ENCODE results near the gene DMXL1.

Gene DMXL1

DNA sequence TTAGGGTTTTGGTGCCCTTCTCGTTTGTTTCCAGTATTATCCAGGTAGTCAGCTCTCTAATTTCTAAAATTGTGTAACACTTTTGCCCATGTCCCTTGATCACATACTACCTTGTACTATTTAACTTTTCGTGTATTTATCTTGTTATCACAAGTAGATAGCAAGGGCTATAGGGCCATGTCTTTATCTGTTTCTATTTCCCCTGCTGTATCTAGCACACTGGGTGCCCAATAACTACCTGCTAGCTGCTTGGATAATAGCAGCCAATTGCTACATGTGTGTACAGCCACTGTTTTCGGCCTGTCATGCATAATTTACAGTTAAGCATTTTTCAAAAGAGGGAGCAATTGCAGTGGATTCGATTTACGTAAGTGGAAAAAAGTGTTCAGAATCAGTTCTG is 220.2 kb downstream of the DMXL1 start:
- no peaks in the 10 kb centered on the region for H3K27me3 ChIP-seq (ENCODE audit: control insufficient read depth in 5 of 5, insufficient read depth in 4 of 5, low read length in 5 of 5)
- H3K27ac ChIP-seq (ENCODE audit: low read depth, low read length) = no peak overlapping the region
- no peaks in the 10 kb centered on the region for H3K9me3 ChIP-seq (ENCODE audit: control insufficient read depth in 5 of 5, low read length in 5 of 5)
- H3K4me3 ChIP-seq (ENCODE audit: low read depth in 1 of 5, low read length in 5 of 5) = no peak overlapping the region
- no peak overlapping the region for H3K9ac ChIP-seq (ENCODE audit: low read length in 5 of 5)
- peaks cover 3 to 41% (median 27%) of the 10 kb centered on the region in 5 donors for H3K4me1 ChIP-seq (ENCODE audit: control insufficient read depth in 5 of 5, insufficient read depth in 5 of 5, low read length in 5 of 5)
- no peaks in the 10 kb centered on the region for H3K36me3 ChIP-seq (ENCODE audit: control insufficient read depth in 5 of 5, insufficient read depth in 5 of 5, low read length in 5 of 5)

DNA sequence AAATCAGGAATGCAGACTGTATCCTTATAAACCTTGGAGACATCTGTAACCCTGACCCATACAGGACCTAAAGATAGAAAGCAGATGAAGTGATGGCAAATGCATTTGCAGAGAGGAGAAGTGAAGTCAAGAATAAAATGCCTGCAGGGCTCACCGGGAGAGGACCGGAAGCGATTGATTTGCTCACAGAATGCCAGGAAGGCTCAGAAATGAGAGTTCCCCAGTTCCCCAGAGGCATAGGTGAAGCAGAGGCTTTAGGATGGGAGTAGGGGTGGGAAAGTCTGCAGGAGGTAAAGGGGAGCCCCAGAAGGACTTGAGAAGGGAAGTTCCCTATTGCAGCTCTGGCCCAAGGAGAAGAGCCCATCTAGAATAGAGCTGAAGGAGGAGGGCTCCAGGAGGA is 221.0 kb downstream of the DMXL1 start:
- Histone ChIP-seq H3K27me3 (ENCODE audit: control insufficient read depth in 5 of 5, insufficient read depth in 4 of 5, low read length in 5 of 5) (no peaks in the 10 kb centered on the region), H3K36me3 (ENCODE audit: control insufficient read depth in 5 of 5, insufficient read depth in 5 of 5, low read length in 5 of 5) (no peaks in the 10 kb centered on the region), H3K4me1 (ENCODE audit: control insufficient read depth in 5 of 5, insufficient read depth in 5 of 5, low read length in 5 of 5) (peaks cover 2 to 33% (median 22%) of the 10 kb centered on the region in 5 donors), H3K27ac (ENCODE audit: low read depth, low read length) (no peak overlapping the region), H3K9me3 (ENCODE audit: control insufficient read depth in 5 of 5, low read length in 5 of 5) (no peaks in the 10 kb centered on the region), H3K9ac (ENCODE audit: low read length in 5 of 5) (no peak overlapping the region), H3K4me3 (ENCODE audit: low read depth in 1 of 5, low read length in 5 of 5) (no peak overlapping the region)

DNA sequence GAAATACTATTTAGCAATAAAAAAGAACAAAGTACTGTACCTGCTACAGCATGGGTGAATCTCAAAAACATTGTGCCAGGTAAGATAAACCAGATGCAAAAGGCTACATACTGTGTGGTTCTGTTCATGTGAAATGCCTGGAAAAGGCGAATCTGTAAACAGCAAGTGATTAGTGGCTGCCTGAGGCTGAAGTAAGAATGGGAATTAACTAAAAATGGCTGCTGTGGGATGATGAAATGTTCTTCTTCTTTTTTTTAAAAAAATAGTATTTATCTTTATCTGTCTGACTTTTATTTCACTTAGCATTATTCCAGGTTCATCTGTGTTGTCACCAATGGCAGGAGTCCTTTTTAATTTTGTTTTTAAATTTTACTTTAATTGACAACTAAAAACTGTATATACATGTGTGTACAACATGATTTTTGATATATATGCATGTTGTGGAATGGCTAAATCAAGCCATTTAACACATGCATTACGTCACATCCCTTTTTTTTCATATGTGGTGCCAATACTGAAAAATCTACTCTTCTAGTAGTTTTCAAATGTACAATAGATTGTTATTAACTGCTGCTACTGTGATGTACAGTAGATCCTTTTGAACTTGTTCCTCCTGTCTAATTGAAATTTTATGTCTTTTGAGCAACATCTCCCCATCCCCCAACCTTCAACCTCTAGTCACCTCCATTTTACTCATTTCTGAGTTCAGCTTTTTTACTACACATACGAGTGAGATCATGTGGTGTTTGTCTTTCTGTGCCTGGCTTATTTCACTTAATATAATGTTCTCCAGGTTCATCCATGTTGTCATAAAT is 222.0 kb downstream of the DMXL1 start:
- Histone ChIP-seq H3K4me1 (ENCODE audit: control insufficient read depth in 5 of 5, insufficient read depth in 5 of 5, low read length in 5 of 5) (peaks cover 0 to 25% (median 21%) of the 10 kb centered on the region in 5 donors), H3K27me3 (ENCODE audit: control insufficient read depth in 5 of 5, insufficient read depth in 4 of 5, low read length in 5 of 5) (no peaks in the 10 kb centered on the region), H3K9ac (ENCODE audit: low read length in 5 of 5) (no peak overlapping the region), H3K27ac (ENCODE audit: low read depth, low read length) (no peak overlapping the region), H3K36me3 (ENCODE audit: control insufficient read depth in 5 of 5, insufficient read depth in 5 of 5, low read length in 5 of 5) (no peaks in the 10 kb centered on the region), H3K9me3 (ENCODE audit: control insufficient read depth in 5 of 5, low read length in 5 of 5) (no peaks in the 10 kb centered on the region), H3K4me3 (ENCODE audit: low read depth in 1 of 5, low read length in 5 of 5) (no peak overlapping the region)

DNA sequence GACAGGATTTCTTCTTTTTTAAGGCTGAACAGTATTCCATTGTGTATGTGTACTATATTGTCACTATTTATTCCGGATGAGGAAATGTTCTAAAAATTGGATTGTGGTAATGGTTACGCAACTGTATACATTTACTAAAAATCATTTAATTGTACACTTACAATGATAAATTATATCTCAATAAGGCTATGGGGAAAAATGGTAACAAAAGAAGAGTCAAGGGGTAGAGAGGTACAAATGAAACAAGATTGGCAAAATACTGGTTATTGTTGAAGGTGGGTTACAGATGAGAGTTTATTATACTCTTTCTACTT is 222.6 kb downstream of the DMXL1 start:
- Histone ChIP-seq H3K27me3 (ENCODE audit: control insufficient read depth in 5 of 5, insufficient read depth in 4 of 5, low read length in 5 of 5) (no peaks in the 10 kb centered on the region), H3K4me1 (ENCODE audit: control insufficient read depth in 5 of 5, insufficient read depth in 5 of 5, low read length in 5 of 5) (peaks cover 0 to 23% (median 19%) of the 10 kb centered on the region in 5 donors), H3K36me3 (ENCODE audit: control insufficient read depth in 5 of 5, insufficient read depth in 5 of 5, low read length in 5 of 5) (no peaks in the 10 kb centered on the region), H3K27ac (ENCODE audit: low read depth, low read length) (no peak overlapping the region), H3K9ac (ENCODE audit: low read length in 5 of 5) (no peak overlapping the region), H3K9me3 (ENCODE audit: control insufficient read depth in 5 of 5, low read length in 5 of 5) (no peaks in the 10 kb centered on the region), H3K4me3 (ENCODE audit: low read depth in 1 of 5, low read length in 5 of 5) (no peak overlapping the region)
